ENCODE data around the gene OR4F6. TPM values are rescaled to one million over a fixed set of nuclear protein-coding genes. Genes with fewer than 3 reads are reported as not detected.

OR4F6 gene
- total RNA-seq, 2 experiments from 2014 or later = not detected

DNA sequence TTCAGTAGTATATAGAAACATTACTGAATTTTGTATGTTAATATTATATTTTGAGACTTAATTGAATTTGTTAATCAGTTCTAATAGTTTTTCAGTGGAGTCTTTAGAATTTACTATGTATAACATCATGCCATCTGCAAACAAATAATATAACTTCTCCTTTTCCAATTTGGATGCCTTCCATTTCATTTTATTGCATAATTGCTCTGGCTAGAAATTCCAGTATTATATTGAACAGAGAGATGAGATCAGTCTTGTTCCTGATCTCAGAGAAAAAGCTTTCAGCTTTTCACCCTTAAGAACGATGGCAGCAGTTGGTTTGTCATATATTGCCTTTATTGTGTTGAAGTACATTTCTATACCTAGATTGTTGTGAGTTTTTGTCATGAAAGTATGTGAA lies 49.0 kb downstream of the OR4F6 start:
- no peaks in the 10 kb centered on the region for H3K36me3 Mint-ChIP-seq (ENCODE audit: low read depth)
- H3K4me3 Mint-ChIP-seq = no peak overlapping the region
- H3K9me3 ChIP-seq (ENCODE audit: control insufficient read depth in 1 of 2, insufficient read depth in 1 of 2, low read length in 2 of 2) = no peaks in the 10 kb centered on the region
- ChIA-PET CTCF (no interaction called here), POLR2A (no interaction called here)
- intact Hi-C loops (cut with DNase I, micrococcal nuclease) = no loop called here
- H3K36me3 ChIP-seq (ENCODE audit: insufficient read depth, low read length) = no peaks in the 10 kb centered on the region
- no peak for ATAC-seq (ENCODE audit: poor library complexity)
- H3K27ac ChIP-seq (ENCODE audit: low read depth in 1 of 2, low read length in 2 of 2) = no peak overlapping the region
- no peaks in the 10 kb centered on the region for H3K4me1 ChIP-seq (ENCODE audit: insufficient read depth, low read length)
- H3K27me3 ChIP-seq (ENCODE audit: control insufficient read depth in 1 of 2, insufficient read depth in 2 of 2, low read length in 2 of 2) = no peaks in the 10 kb centered on the region
- peaks cover 37% of the 10 kb centered on the region for H3K27me3 Mint-ChIP-seq
- no peak overlapping the region for H3K27ac Mint-ChIP-seq
- no peak for DNase-seq
- H3K4me1 Mint-ChIP-seq (ENCODE audit: low read depth) = no peaks in the 10 kb centered on the region
- H3K9me3 Mint-ChIP-seq = no peaks in the 10 kb centered on the region
- no peak overlapping the region for H3K4me3 ChIP-seq (ENCODE audit: low read length)
- TF ChIP-seq, protein P1, sequence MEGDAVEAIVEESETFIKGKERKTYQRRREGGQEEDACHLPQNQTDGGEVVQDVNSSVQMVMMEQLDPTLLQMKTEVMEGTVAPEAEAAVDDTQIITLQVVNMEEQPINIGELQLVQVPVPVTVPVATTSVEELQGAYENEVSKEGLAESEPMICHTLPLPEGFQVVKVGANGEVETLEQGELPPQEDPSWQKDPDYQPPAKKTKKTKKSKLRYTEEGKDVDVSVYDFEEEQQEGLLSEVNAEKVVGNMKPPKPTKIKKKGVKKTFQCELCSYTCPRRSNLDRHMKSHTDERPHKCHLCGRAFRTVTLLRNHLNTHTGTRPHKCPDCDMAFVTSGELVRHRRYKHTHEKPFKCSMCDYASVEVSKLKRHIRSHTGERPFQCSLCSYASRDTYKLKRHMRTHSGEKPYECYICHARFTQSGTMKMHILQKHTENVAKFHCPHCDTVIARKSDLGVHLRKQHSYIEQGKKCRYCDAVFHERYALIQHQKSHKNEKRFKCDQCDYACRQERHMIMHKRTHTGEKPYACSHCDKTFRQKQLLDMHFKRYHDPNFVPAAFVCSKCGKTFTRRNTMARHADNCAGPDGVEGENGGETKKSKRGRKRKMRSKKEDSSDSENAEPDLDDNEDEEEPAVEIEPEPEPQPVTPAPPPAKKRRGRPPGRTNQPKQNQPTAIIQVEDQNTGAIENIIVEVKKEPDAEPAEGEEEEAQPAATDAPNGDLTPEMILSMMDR (IDR thresholded peaks at IDR 0.05) = no peak

Other genes starting within 250 kb of the OR4F6 start
- gene TM2D3, start 151.1 kb upstream of the OR4F6 start, total RNA-seq = 100 to 1,000 TPM; 102 to 107 TPM
- gene TARS3, start 79.0 kb upstream of the OR4F6 start, total RNA-seq = 10 to 100 TPM; 16.6 to 18.1 TPM
- not detected for gene OR4F15, start 8.7 kb downstream of the OR4F6 start, total RNA-seq